Smooth muscle cell of the brain vasculature (primary cell): ENCODE measurements around the gene GALNT18.

ENCODE experiments used
- DNase-seq: peaks from one replicate; pipeline ENCODE4 v3.0.0-alpha.2; 2012; ENCODE audit warnings: low read depth, low spot score

Gene GALNT18

GRCh38 chr11:11272254-11272653, 349.6 kb downstream of the GALNT18 start:
- DNase-seq: no peak

GRCh38 chr11:11270236-11270775, 351.5 kb downstream of the GALNT18 start:
- no peak for DNase-seq

GRCh38 chr11:11268706-11269105, 353.1 kb downstream of the GALNT18 start:
- no peak for DNase-seq

GRCh38 chr11:11268119-11268518, 353.7 kb downstream of the GALNT18 start:
- no peak for DNase-seq

DNA sequence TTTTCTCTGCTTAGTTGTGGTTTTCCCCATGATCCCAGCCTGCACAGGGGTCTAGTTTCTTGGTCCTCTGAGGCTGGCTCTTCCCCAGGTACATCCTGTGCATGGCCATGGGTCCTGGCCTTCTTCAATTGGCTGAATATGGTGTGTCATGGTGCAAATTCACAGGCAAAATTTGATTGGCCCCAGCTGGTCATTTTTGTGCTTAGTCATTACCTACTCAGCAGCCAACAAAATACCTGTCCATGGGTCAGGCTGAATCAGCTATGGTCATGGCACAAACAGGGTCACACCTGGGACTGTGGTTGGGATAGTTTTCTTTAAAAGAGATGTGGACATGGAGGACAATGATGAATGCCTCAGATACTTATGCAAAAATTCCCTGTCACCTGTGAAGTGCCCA, 354.5 kb downstream of the GALNT18 start:
- DNase-seq: no peak

GRCh38 chr11:11265994-11266606, 355.7 kb downstream of the GALNT18 start:
- no peak for DNase-seq

GRCh38 chr11:11265320-11265719, 356.5 kb downstream of the GALNT18 start:
- no peak for DNase-seq

GRCh38 chr11:11263238-11264005, 358.4 kb downstream of the GALNT18 start:
- DNase-seq: no peak

DNA sequence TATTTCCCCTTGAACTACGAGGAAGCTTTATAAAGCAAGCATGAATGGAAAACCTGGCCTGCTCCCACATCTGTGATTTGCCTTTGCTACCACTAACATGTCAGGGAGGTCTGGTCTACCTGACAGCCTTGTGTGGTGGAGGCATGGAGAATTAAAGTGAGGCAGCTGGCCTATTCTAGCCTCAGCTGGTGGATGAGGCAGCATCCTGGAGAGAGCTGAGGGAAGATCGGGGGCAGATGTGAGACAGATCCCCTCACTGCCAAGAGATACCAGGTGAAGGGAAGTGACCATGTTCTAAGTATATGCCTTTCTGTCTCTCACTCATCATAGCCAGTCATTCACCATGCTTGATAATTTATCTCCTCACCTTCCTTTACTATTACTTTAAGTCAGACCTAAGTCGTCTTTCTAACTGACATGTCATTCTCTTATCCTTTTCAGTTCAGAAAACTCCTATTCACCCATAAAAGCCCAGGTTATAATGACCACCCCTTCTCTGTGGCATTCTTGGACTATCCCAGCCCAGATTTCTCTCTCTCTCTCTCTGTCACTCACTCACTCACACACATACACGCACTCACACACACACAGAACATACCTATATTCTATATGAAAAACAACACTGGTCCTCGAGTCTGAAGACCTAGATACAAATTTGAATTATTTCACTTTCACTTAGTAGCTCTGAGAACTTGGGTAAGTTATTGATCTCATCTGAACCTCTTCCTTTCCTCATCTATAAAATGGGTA, 359.5 kb downstream of the GALNT18 start:
- no peak for DNase-seq

DNA sequence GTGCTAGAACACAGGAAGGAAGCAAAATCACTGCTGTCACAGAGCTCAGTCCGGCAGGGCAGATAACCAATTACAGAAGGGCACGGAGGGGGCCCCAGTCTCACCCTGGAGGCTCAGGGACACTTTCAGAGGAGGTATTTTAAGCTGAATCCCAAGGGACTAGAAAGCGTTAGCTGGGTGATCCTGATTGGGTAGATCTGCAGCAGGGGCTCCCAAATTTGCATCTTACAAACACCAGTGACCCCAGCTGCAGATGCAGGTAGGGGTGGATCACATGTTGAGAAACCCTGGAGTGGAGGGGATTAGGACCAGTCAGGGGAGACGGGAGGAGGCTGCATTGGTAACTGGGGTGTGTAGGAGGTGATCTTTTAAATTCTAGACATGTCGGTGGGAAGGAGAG, 360.2 kb downstream of the GALNT18 start:
- no peak for DNase-seq

DNA sequence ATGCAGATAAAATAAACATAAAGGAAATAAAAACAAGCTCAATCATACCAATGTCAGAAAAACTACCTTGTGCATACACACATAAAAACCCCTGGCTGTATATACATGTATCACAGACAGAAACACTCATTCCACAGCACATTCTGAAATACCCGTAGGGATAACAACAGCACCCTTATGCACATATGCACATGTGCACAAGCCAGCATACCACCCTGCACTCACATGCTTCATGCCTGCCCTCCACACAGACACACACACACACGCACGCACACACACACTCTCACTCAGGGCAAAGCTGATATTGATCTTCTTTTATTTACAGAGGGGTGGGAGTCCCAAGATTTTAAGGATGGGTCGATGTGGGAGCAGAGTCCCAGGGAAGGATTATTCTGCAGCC, 360.9 kb downstream of the GALNT18 start:
- DNase-seq: no peak

DNA sequence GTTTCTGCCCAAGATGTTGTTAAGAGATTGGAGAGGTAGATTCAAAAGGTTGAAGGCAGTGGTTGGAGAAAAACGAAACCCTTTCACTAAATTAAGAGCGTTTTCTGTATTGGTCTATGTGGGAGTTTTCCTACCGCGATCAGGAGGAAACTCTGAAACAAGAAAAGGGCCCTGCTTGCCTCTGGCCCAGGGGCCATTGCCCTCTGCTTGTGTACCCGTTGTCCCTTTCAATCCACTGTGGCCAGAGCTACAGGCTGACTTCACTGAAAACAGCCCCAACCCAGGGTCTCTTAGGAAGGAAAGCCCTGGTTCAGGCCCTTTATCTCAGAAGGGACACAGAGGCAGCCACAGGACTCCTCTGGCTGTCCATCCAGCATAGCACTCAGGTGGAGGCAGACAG, 367.8 kb downstream of the GALNT18 start:
- DNase-seq: no peak

- no peak for DNase-seq
Measured at GRCh38 chr11:11253497-11253896, 368.3 kb downstream of the GALNT18 start.

- DNase-seq: no peak
Measured at GRCh38 chr11:11252403-11252802, 369.4 kb downstream of the GALNT18 start.

DNA sequence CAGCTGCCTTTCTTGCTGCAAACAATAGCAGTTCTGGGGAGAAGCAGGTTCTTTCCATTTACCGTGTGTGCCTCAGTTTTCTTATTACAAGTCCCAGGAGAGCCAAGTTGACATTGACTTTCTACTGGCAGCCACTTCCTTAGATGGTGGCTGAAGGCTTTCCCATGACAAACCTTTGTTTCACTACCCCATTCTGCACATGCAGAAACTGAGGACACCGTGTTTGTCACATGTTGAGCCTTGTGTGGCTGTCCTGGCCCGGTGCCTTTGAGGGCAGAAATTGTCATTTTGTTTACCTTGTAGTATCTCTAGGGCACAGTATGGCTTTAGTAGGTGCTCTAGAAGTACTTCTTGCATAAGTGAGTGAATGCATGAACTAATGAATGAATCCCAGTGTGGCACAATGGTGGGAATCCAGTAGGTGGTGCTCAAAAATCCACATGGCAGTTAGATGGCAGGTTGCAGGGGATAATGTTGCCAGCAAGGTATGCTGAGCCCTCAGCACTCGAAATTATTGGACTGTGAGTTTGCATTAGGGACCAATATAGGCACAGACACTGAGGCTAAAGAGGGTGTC, 370.3 kb downstream of the GALNT18 start:
- DNase-seq: no peak

- DNase-seq: no peak
Measured at GRCh38 chr11:11250470-11250869, 371.3 kb downstream of the GALNT18 start.

DNA sequence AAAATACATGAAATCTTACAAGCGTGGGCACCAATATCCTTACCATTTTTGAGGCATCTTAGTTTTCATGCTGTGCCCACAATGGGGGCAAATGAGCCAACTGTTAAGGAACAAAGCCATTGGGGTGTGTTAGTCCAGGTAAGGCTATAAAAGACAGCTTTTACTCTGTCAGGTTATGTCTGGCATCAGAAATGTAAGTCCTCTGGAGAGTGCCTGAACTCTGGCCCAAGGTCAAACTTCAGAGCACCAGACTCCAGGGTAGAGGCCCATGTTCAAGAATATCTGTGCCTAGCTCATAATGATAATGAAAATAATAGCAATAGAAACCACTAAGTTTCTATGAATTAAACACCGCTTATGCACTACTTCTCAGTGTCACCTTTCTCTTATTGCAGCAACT, 374.2 kb downstream of the GALNT18 start:
- DNase-seq: no peak

DNA sequence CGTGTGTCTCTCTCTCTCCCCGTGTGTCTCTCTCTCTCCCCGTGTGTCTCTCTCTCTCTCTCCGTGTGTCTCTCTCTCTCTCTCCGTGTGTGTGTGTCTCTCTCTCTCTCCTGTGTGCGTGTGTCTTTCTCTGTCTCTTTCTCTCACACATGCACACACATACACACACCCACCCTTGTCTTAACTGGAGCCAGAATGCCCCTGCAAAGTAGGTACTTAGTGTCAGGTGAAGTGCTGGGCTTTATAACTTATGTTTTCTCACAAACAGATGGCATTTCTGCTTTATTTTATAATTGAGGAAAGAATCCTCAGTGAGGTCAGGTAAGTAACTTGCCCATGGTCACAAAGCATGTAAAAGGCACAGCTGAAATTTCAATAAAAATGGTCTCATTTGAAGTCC, 374.7 kb downstream of the GALNT18 start:
- no peak for DNase-seq

GRCh38 chr11:11246166-11246565, 375.6 kb downstream of the GALNT18 start:
- no peak for DNase-seq

GRCh38 chr11:11245453-11245852, 376.4 kb downstream of the GALNT18 start:
- DNase-seq: no peak

DNA sequence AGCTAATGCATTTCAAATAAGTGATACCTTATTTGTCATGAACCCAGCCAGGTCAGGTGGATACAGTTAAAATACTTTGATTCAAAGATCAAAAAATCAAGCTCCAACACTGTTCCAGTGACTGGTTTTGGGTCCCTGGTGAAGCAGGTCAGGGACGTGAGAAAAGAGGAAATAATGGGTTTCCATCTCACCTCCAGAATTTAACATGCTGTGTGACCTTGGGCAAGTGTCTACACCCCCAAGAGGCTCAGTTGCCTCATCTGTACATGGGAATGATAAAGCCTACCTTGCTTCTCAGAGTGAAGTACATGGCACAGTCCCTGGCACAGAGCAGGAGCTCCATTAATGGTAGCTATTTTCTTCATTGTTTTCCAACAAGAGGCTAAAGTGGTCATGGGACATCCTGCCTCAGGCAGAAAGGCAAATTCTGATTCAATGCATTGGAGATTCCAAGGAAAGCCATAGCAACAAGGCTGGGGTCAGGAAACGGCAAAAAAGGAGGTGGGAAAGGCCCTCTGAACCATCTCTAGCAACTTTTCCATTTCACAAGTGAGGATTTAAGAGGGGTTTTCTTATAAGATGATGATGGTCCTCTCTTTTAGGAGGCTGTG, 377.2 kb downstream of the GALNT18 start:
- DNase-seq: no peak
